Omental fat pad (tissue), 4 donors: Measurements from ENCODE around the gene WDR45B. TPM values are rescaled to one million over a fixed set of nuclear protein-coding genes. Genes with fewer than 3 reads are reported as not detected.
"Not testable (repeated sequence)": the region's sequence is repeated elsewhere in the genome, so short reads cannot be mapped to it uniquely, and the experiment has no call there.

Experiments used
- ATAC-seq: fragments of 150-250 bp; one replicate; pipeline ENCODE4 v1.9.1; 2016; ENCODE audit warnings: mild to moderate bottlenecking, moderate library complexity; ENCODE audit not compliant: low FRiP score
- DNase-seq: peaks from one replicate; pipeline ENCODE4 v3.0.0-alpha.2; 2019; ENCODE audit warnings: low spot score
- CTCF ChIP-seq, 3 donors: fragments of 450-650 bp; IDR thresholded peaks; one replicate each; pipeline ENCODE4 v1.5.1; 2016 to 2017; ENCODE audit warnings: antibody characterized with exemption in 3 of 3, mild to moderate bottlenecking in 3 of 3, moderate library complexity in 2 of 3
- total RNA-seq, 4 donors: library from RNA; depleted of rRNA; stranded (reverse); fragments of >200 nt; gene quantifications; one replicate each; pipeline ENCODE4 v1.1.0, GENCODE V29; 2016

WDR45B gene
- total RNA-seq, 4 donors from 2014 or later = 63.0 to 139 (median 86.0) TPM

- TF ChIP-seq CTCF (IDR thresholded peaks at IDR 0.05) = no peak
- DNase-seq (no peak), ATAC-seq (no peak)
Observed at GRCh38 chr17:82583720-82584234, 64.5 kb downstream of the WDR45B start.

DNA sequence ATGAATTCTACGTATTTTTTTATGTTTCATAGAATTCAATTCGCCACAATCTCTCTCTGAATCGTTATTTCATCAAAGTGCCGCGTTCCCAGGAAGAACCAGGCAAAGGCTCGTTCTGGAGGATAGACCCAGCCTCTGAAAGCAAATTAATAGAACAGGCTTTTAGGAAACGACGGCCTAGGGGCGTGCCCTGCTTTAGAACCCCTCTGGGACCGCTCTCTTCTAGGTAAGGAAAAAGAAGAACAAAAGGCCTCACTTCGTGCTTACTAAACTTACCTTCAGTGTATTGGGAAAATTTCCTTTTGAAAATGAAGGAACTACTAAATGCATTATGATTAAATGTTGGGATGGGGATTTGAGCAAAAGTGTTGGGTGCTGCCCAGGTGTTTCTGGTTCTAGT lies 65.5 kb downstream of the WDR45B start:
- no peak for TF ChIP-seq CTCF (IDR thresholded peaks at IDR 0.05)
- DNase-seq = no peak
- ATAC-seq = no peak

- ATAC-seq = no peak
- DNase-seq = no peak
- no peak for TF ChIP-seq CTCF (IDR thresholded peaks at IDR 0.05)
Observed at GRCh38 chr17:82582213-82582612, 66.0 kb downstream of the WDR45B start.

- not testable (repeated sequence) for DNase-seq, ATAC-seq
Observed at GRCh38 chr17:82579969-82580368, 68.3 kb downstream of the WDR45B start.

GRCh38 chr17:82577300-82577699 lies 70.9 kb downstream of the WDR45B start:
- ATAC-seq = no peak
- no peak for DNase-seq
- no peak for TF ChIP-seq CTCF (IDR thresholded peaks at IDR 0.05)

DNA sequence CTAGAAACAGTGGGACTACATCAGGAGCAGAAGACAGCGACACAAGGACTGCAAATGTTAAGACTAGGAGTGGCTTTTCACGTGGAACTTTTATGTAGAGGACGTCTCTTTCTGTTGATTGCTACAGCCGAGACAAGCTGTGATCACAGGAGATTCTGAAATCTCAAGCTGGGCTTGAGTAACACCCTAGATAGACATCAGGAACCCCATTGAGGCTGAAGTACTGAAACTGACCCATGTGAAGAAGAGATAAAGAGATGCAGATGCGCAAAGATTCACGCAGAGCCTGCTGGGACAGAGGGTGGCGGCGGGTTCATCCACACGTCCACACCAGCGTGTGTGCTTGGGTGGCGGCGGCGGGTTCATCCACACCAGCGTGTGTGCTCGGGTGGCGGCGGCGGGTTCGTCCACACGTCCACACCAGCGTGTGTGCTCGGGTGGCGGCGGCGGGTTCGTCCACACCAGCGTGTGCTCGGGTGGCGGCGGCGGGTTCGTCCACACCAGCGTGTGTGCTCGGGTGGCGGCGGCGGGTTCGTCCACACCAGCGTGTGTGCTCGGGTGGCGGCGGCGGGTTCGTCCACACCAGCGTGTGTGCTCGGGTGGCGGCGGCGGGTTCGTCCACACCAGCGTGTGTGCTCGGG lies 72.5 kb downstream of the WDR45B start:
- not testable (repeated sequence) for DNase-seq, ATAC-seq

DNA sequence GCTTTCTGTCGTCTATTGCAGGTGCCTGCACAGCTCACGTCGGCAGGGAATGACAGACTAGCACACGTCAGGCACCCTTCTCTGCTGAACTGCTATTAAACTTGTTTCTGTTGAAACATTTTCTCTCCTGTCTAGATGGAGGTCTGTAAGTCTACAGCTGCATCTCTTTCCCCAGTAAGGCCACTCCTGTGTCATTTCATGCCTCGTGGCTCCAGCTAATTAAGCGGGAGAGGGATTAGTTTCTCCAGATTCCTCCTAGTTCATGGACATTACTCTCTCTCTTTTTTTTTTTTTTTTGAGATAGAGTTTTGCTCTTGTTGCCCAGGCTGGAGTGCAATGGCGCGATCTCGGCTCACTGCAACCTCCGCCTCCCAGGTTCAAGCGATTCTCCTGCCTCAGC lies 74.2 kb downstream of the WDR45B start:
- no peak for TF ChIP-seq CTCF (IDR thresholded peaks at IDR 0.05)
- no peak for DNase-seq
- ATAC-seq = no peak

DNA sequence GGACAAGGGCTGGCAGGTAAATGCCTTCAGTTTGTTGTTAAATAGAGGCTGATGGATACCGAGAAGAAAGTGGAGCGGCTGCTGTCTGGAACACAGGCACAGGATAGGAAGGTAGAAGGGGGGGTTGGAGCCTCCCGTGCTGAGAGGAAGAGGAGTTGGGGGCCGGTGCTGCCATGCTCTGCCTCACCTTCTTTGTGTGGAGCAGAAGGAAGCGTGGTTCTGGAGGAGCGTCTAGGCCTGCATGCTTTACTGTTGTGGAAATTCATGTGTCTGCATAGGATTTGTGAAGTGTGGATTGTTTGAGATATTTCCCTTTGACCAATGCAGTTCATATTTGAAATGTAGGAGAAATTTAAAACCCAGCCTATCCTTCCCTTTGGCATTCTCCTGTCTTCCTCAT lies 76.4 kb downstream of the WDR45B start:
- ATAC-seq (no peak), DNase-seq (no peak)
- TF ChIP-seq CTCF (IDR thresholded peaks at IDR 0.05) = no peak
